Central memory CD8-positive, alpha-beta T cell (primary cell): Measurements from ENCODE around the gene FNDC3A.
"Not testable (repeated sequence)": the region's sequence is repeated elsewhere in the genome, so short reads cannot be mapped to it uniquely, and the experiment has no call there.

Experiments
- ATAC-seq: fragments of 150-1000 bp; cut with Tn5 transposase; replicated peaks from 2 replicates; pipeline ENCODE4 v1.10.0; 2022; ENCODE audit warnings: mild to moderate bottlenecking, moderate FRiP score, moderate number of reproducible peaks; ENCODE audit not compliant: poor library complexity, severe bottlenecking; ENCODE audit errors: extremely low read depth
- DNase-seq, 2 donors: peaks; one replicate each; pipeline ENCODE4 v3.0.0; 2021; ENCODE audit warnings: low spot score in 2 of 2
- H3K27ac Mint-ChIP-seq: one replicate; pipeline ENCODE4 v1.8.0; 2022; ENCODE audit warnings: low read depth, mild to moderate bottlenecking, moderate library complexity, mixed read lengths
- H3K27me3 Mint-ChIP-seq: one replicate; pipeline ENCODE4 v1.8.0; 2022; ENCODE audit warnings: mixed read lengths
- H3K36me3 Mint-ChIP-seq: one replicate; pipeline ENCODE4 v1.8.0; 2022; ENCODE audit warnings: mild to moderate bottlenecking, moderate library complexity, mixed read lengths; ENCODE audit not compliant: insufficient read depth
- H3K4me1 Mint-ChIP-seq: one replicate; pipeline ENCODE4 v1.8.0; 2022; ENCODE audit warnings: mixed read lengths
- H3K4me3 Mint-ChIP-seq: one replicate; pipeline ENCODE4 v1.8.0; 2022; ENCODE audit warnings: mild to moderate bottlenecking, moderate library complexity, mixed read lengths
- H3K9me3 Mint-ChIP-seq: one replicate; pipeline ENCODE4 v1.8.0; 2022; ENCODE audit warnings: mixed read lengths

The FNDC3A gene

DNA sequence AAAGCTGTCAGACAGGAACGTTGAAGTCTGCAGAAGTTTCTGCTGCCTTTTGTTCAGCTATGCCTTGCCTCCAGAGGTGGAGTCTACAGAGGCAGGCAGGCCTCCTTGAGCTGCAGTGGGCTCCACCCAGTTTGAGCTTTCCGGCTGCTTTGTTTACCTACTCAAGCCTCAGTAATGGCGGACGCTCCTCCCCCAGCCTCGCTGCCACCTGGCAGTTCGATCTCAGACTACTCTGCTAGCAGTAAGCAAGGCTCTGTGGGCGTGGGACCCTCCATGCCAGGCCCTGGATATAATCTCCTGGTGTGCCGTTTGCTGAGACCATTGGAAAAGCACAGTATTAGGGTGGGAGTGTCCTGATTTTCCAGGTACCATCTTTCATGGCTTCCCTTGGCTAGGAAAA is 187.4 kb downstream of the FNDC3A start:
- H3K9me3 Mint-ChIP-seq, H3K4me3 Mint-ChIP-seq, DNase-seq, ATAC-seq, H3K27ac Mint-ChIP-seq, H3K27me3 Mint-ChIP-seq: not testable (repeated sequence)
- peaks cover 24% of the 10 kb centered on the region for H3K36me3 Mint-ChIP-seq
- H3K4me1 Mint-ChIP-seq, result peaks cover 50% of the 10 kb centered on the region

DNA sequence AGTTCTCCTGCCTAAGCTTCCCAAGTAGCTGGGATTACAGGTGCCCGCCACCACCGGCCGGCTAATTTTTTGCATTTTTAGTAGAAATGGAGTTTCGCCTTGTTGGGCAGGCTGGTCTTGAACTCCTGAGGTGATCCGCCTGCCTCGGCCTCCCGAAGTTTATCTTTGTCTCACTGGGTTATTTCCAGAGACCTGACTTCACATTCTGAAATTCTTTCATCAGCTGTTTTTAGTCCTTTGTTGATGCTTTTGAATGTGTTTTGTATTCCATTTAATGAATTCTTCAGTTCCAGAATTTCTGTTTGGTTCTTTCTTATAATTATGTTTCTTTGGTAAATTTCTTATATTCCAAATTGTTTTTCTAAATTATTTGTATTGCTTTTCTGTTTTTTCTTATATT is 189.0 kb downstream of the FNDC3A start:
- ATAC-seq (no peak), DNase-seq (no peak)
- Mint-ChIP-seq H3K4me3 (no peak overlapping the region), H3K27ac (peak overlapping the region; percentile 14), H3K4me1 (peaks cover 36% of the 10 kb centered on the region), H3K9me3 (peaks cover 6% of the 10 kb centered on the region), H3K36me3 (peaks cover 23% of the 10 kb centered on the region), H3K27me3 (no peaks in the 10 kb centered on the region)

DNA sequence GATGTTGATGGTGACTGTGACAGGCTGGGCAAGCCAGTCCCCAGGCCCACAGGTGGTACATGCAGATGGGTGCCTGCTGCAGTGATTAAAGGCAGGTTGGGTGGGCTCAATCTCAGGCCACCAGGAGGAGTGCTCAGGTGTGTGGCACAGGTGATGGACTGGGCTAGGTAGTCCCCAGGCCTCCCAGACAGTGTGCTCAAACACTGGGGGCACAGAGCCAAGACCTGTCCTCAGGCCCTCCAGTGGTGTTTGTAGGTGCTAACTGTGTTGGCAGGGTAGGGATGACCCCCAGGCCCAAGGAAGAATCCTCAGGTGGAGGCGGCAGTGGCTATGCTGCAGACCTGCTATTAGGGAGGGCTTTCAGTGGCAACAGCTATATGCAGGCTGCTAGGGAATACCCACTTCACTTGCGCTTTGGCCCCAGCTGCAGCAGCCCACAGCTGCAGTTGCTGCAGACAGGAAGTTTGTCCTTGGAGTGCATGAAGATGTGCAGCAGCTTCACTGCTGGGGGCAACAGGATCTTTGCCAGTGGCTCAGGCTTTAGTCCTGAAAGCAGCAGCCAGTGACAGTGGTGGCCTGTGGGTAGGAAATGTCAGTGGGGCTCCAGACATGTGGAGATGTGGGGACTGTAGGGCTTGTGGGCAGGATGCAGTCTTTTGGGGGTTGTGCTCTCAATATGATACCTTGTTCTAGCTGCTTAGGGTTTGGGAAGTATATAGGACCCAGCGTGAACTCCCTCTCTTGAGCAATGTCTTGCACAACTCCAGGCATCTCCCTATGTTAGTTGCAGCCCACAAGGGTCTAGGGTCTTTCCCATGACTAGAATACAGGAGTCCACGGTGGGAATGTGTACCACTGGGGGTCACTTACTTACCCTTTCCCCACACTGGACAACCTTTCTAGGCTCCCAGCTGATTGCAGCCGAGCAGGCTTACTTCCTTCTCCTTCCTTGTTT is 190.4 kb downstream of the FNDC3A start:
- Mint-ChIP-seq H3K4me1 (peaks cover 25% of the 10 kb centered on the region), H3K27me3 (no peaks in the 10 kb centered on the region), H3K9me3 (peaks cover 6% of the 10 kb centered on the region), H3K36me3 (peaks cover 23% of the 10 kb centered on the region), H3K4me3 (no peak overlapping the region), H3K27ac (peak overlapping the region; percentile 14)
- DNase-seq (no peak), ATAC-seq (no peak)

DNA sequence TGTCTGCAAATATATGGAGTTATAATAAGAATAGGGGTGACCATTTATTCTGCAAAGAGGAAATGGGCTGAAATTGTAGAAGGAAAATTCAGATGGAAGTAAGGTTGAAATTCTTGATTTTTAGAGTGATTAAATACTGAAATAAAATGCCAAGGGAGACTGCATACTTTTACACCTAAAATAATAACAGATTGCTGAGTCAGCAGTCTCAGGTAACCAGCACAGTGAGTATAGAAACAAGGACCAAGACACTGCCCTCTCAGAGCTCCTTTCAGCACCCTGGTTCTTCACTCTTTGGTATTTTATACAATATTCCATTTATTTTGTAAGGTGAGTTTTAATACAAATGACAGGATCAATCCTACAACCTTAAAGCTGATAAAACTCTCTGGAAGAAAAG is 195.6 kb downstream of the FNDC3A start:
- peaks cover 12% of the 10 kb centered on the region for H3K36me3 Mint-ChIP-seq
- H3K27me3 Mint-ChIP-seq, result no peaks in the 10 kb centered on the region
- no peak for DNase-seq
- H3K4me1 Mint-ChIP-seq, result peaks cover 3% of the 10 kb centered on the region
- H3K4me3 Mint-ChIP-seq, result no peak overlapping the region
- H3K9me3 Mint-ChIP-seq, result no peaks in the 10 kb centered on the region
- ATAC-seq, result no peak
- peak overlapping the region; percentile 46 for H3K27ac Mint-ChIP-seq

DNA sequence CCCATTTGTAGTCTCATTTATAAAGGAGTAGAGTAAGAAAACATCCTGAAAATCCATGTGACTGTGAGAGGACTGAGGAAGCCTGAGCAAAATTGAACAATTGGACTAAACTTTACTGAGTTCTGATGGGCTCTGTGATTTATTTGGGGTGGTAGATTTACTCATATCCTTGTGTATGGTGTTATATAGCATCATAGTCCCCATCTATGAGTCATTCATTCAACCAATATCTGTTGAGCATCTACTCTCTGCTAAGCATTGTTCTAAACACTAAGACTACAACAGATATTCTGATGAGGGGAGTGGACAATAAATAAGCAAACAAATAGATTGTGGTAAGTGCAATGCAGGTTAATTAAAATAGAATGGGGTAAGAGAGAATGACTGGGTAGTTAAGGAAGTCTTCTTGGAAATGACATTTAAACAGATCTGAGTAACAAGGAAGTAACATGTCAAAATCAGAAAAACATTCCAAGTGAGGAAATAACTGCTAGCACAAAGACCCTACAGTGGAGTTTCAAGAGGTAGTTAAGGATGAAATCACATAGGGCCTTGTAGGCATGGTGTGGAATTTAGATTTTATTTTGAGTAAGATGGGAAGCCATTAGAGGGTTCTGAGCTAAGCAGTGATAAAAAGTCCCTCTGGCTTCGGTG is 208.1 kb downstream of the FNDC3A start:
- DNase-seq (no peak), ATAC-seq (no peak)
- Mint-ChIP-seq H3K4me1 (no peaks in the 10 kb centered on the region), H3K4me3 (no peak overlapping the region), H3K27ac (no peak overlapping the region), H3K9me3 (no peaks in the 10 kb centered on the region), H3K27me3 (no peaks in the 10 kb centered on the region), H3K36me3 (peaks cover 35% of the 10 kb centered on the region)

DNA sequence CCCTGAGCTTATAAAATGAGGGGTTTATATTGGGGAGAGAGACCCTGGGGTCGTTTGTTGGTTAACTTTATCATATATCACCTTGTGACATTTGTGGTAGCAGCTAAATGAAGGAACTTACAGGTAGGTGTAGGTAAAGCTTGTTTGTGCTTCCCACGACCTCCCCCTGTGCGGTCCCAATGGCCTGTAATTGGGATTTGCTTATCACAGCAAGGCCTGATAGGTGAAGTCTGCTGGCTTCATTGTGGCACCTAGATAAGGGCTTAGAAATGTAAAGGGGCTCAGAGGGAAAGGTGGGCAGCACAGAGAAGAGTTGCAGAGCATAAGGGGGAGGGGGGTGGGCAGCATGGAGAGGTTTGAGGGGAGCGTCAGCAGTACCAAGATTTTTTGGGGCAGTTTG is 208.9 kb downstream of the FNDC3A start:
- DNase-seq (no peak), ATAC-seq (no peak)
- H3K36me3 Mint-ChIP-seq, result peaks cover 36% of the 10 kb centered on the region
- H3K27ac Mint-ChIP-seq, result peak overlapping the region; percentile 69
- no peak overlapping the region for H3K4me3 Mint-ChIP-seq
- H3K9me3 Mint-ChIP-seq, result no peaks in the 10 kb centered on the region
- no peaks in the 10 kb centered on the region for H3K27me3 Mint-ChIP-seq
- no peaks in the 10 kb centered on the region for H3K4me1 Mint-ChIP-seq

DNA sequence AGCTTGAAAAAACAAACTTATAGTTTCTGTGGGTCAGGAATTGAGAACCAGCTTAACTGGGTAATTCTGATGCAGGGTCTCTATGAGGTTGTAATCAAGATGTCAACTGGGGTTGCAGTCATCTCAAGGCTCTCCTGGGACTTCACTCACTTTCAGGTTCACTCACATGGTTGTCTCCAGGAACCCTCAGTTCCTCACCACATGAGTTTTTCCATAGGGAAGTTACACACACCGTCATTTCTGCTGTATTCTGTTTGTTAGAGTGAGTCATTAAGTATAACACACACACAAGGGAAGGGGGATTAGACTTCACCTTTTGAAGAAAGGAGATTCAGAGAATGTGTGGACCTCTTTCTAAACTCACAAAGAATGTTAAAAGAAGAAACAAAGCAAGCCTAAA is 209.6 kb downstream of the FNDC3A start:
- DNase-seq (no peak), ATAC-seq (no peak)
- no peaks in the 10 kb centered on the region for H3K4me1 Mint-ChIP-seq
- no peaks in the 10 kb centered on the region for H3K9me3 Mint-ChIP-seq
- no peak overlapping the region for H3K4me3 Mint-ChIP-seq
- peak overlapping the region; percentile 69 for H3K27ac Mint-ChIP-seq
- H3K36me3 Mint-ChIP-seq, result peaks cover 36% of the 10 kb centered on the region
- no peaks in the 10 kb centered on the region for H3K27me3 Mint-ChIP-seq

DNA sequence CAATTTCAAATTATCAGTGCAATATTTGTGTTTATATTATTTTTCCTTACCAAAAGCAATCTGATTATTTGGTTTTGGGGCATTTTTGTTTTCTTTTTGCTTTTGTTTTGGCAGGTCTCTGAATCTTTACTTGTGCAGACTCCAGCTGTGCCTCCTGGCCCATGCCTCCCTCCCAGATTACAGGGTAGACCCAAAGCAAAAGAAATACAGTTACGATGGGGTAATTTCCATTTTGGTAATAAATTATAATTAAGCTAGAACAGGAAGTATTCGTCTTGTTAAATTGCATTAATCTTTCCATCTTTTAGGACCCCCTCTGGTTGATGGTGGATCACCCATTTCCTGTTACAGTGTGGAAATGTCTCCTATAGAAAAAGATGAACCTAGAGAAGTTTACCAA is 215.2 kb downstream of the FNDC3A start:
- Mint-ChIP-seq H3K27me3 (no peaks in the 10 kb centered on the region), H3K27ac (no peak overlapping the region), H3K4me1 (no peaks in the 10 kb centered on the region), H3K9me3 (no peaks in the 10 kb centered on the region), H3K36me3 (peaks cover 52% of the 10 kb centered on the region), H3K4me3 (no peak overlapping the region)
- ATAC-seq, result no peak
- DNase-seq, result no peak

DNA sequence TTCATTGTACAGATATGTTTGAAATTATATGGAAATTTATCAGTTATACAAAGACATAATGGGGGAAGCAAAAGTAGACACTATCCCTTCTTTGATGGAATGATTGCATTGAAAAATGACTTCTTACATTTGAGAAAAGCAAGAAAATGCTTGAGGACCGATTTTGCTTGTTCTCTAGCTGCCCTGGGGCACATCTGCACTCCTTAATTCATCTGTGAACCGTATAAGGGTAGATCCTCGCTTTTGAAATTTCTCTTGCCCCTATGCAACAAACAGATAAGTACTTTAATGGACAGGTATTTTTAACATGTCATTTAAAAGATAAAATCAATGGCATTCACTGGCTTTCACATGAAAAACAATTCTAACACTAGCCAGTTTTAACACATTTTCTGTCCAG is 230.9 kb downstream of the FNDC3A start:
- Mint-ChIP-seq H3K27me3 (no peaks in the 10 kb centered on the region), H3K36me3 (peaks cover 17% of the 10 kb centered on the region), H3K9me3 (no peaks in the 10 kb centered on the region), H3K27ac (no peak overlapping the region), H3K4me1 (no peaks in the 10 kb centered on the region), H3K4me3 (no peak overlapping the region)
- no peak for DNase-seq
- ATAC-seq, result no peak

DNA sequence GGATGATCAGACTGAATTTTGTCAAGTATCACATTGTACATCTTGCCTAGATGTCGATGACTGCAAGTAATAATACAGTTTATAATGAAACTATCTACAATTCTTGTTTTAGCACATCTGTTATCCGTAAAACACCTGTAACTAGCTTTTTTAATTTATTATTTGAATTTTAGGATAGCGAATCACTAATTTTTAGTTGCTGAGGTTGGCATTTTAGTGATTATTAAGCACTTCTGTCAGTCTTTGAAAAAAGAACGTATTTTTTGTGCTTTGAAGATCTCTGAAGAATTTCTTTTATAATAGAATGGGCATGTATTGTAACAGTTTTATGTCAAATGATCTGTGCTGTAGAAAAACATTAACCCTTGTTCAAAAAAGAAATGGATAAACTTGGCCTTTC is 232.9 kb downstream of the FNDC3A start:
- no peak overlapping the region for H3K4me3 Mint-ChIP-seq
- H3K9me3 Mint-ChIP-seq, result no peaks in the 10 kb centered on the region
- DNase-seq, result no peak
- no peaks in the 10 kb centered on the region for H3K27me3 Mint-ChIP-seq
- H3K36me3 Mint-ChIP-seq, result peaks cover 11% of the 10 kb centered on the region
- no peak for ATAC-seq
- H3K4me1 Mint-ChIP-seq, result peaks cover under 1% of the 10 kb centered on the region
- no peak overlapping the region for H3K27ac Mint-ChIP-seq

DNA sequence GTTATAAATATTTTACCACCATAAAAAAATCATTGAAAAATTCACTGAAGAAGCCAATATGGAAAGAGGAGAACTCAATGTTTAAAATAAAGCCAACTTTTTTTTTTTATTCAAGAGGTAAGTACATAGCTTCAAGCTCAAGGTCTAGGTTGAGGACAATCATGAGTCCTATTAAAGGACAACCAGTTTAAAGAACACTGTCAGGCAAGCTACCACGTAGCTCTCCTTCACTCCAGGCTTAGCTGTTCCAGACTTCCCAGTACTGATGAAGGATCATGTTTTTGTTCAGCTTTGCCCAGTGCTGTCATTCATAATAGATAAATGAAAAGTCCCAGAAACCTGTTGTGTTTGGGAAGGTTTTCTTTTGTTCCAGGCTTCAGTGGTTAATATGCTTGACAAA is 234.4 kb downstream of the FNDC3A start:
- Mint-ChIP-seq H3K9me3 (no peaks in the 10 kb centered on the region), H3K27me3 (no peaks in the 10 kb centered on the region), H3K4me1 (peaks cover 15% of the 10 kb centered on the region), H3K4me3 (no peak overlapping the region), H3K36me3 (peaks cover 11% of the 10 kb centered on the region), H3K27ac (peak overlapping the region; percentile 29)
- DNase-seq (no peak), ATAC-seq (no peak)

DNA sequence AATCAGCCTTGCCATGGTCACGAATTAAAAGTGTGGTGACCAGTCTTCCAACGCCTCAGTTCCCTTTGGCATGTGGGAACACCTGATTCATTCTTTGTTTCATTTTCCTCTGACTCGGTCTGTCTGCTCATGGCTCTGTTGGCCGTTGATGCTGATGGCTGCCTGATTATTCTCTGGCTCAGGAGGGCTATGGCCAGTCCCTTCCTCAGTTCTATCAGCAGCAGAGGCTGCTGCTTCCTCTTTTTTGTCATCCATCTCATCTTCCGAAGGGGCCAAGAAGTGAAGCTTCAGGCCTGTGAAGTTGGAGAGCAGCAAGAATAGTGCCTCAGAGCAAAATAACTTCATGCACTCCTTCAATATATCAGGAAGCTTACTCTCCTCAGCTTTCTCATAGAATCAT is 235.0 kb downstream of the FNDC3A start:
- Mint-ChIP-seq H3K27me3 (no peaks in the 10 kb centered on the region), H3K27ac (no peak overlapping the region), H3K9me3 (no peaks in the 10 kb centered on the region), H3K4me3 (no peak overlapping the region), H3K36me3 (peaks cover 8% of the 10 kb centered on the region), H3K4me1 (peaks cover 18% of the 10 kb centered on the region)
- DNase-seq (no peak), ATAC-seq (no peak)

DNA sequence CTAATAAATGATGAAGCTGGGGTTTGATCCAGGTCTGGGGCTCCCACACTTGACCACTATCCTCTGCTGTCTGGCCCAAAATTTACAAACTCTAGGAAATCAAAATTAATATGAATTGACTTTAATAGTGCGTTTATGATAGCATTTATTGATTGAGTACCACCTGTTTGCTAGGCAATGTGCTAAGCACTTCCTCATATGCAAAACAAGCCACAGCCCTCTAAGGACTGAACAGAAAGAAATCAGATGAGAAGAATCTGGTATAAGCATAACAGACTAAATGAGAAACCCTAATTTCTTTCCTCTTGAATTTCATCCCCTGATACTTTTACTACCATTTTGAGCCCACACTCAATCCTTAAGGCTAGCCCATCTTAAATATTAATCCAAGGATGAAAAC is 237.8 kb downstream of the FNDC3A start:
- no peaks in the 10 kb centered on the region for H3K9me3 Mint-ChIP-seq
- no peak for DNase-seq
- H3K4me1 Mint-ChIP-seq, result peaks cover 18% of the 10 kb centered on the region
- H3K36me3 Mint-ChIP-seq, result peaks cover 4% of the 10 kb centered on the region
- H3K4me3 Mint-ChIP-seq, result no peak overlapping the region
- ATAC-seq, result no peak
- no peak overlapping the region for H3K27ac Mint-ChIP-seq
- peaks cover 22% of the 10 kb centered on the region for H3K27me3 Mint-ChIP-seq
